WTC11 (cell line): ENCODE measurements around the gene TMX1. TPM values are rescaled to one million over a fixed set of nuclear protein-coding genes. Genes with fewer than 3 reads are reported as not detected.

Source experiments
- ATAC-seq: fragments of 200-7000 bp; cut with Tn5 transposase; 2 replicates; pipeline ENCODE4 v1.10.0; 2021; ENCODE audit warnings: mild to moderate bottlenecking, moderate library complexity
- CTCF ChIA-PET: fragments of 300-600 bp; sonication (Branson Sonifier 250); formaldehyde crosslinking; loops from one replicate; lab custom pipeline; 2021; ENCODE audit warnings: antibody characterized with exemption; lab: Charles Lee
- POLR2A ChIA-PET: fragments of 350-600 bp; sonication (Branson Sonifier 250); formaldehyde crosslinking; loops from one replicate; lab custom pipeline; 2021; ENCODE audit warnings: antibody characterized with exemption; lab: Charles Lee
- DNase-seq: peaks from one replicate; pipeline ENCODE4 v3.0.0; 2021; ENCODE audit warnings: low spot score
- H3K27ac Mint-ChIP-seq: 2 replicates; pipeline ENCODE4 v1.8.0; 2021; ENCODE audit warnings: mixed read lengths
- H3K27me3 Mint-ChIP-seq: 2 replicates; pipeline ENCODE4 v1.8.0; 2021; ENCODE audit warnings: low read depth, mild to moderate bottlenecking, moderate library complexity, mixed read lengths
- H3K36me3 Mint-ChIP-seq: 2 replicates; pipeline ENCODE4 v1.8.0; 2021; ENCODE audit warnings: mixed read lengths
- H3K4me1 Mint-ChIP-seq: 2 replicates; pipeline ENCODE4 v1.8.0; 2022; ENCODE audit warnings: mixed read lengths
- H3K4me3 Mint-ChIP-seq: 2 replicates; pipeline ENCODE4 v1.8.0; 2021; ENCODE audit warnings: mild to moderate bottlenecking, moderate library complexity, mixed read lengths
- H3K9me3 Mint-ChIP-seq: 2 replicates; pipeline ENCODE4 v1.8.0; 2021; ENCODE audit warnings: mixed read lengths
- ELF4 ChIP-seq: sonication (generic); formaldehyde crosslinking; IDR thresholded peaks from 2 replicates; pipeline ENCODE4 v1.8.1; 2022; ENCODE audit warnings: low read depth, mild to moderate bottlenecking, moderate library complexity, missing genetic modification reagents
- ESRRA ChIP-seq: sonication (generic); formaldehyde crosslinking; IDR thresholded peaks from 2 replicates; pipeline ENCODE4 v1.8.1; 2022; ENCODE audit warnings: mild to moderate bottlenecking, missing genetic modification reagents, borderline replicate concordance
- FOXJ3 ChIP-seq: sonication (generic); formaldehyde crosslinking; IDR thresholded peaks from 2 replicates; pipeline ENCODE4 v1.9.0; 2021; ENCODE audit warnings: missing genetic modification reagents, mild to moderate bottlenecking, borderline replicate concordance
- FOXK1 ChIP-seq: sonication (generic); formaldehyde crosslinking; IDR thresholded peaks from 2 replicates; pipeline ENCODE4 v1.8.0; 2022; ENCODE audit warnings: mild to moderate bottlenecking, moderate library complexity, missing genetic modification reagents
- HMGA2 ChIP-seq: fragments of 250-450 bp; sonication (Bioruptor Pico); IDR thresholded peaks from 2 replicates; pipeline ENCODE4 v1.4.0; 2021; ENCODE audit warnings: mild to moderate bottlenecking, moderate library complexity
- MXD4 ChIP-seq: fragments of 250-450 bp; sonication (Bioruptor Pico); IDR thresholded peaks from 2 replicates; pipeline ENCODE4 v1.8.0; 2021; ENCODE audit warnings: mild to moderate bottlenecking, moderate library complexity, borderline replicate concordance
- NFYB ChIP-seq: sonication (generic); formaldehyde crosslinking; conservative IDR thresholded peaks from 2 replicates; pipeline ENCODE4 v1.8.0; 2022; ENCODE audit warnings: low read depth, missing genetic modification reagents
- NR3C1 ChIP-seq: sonication (generic); formaldehyde crosslinking; conservative IDR thresholded peaks from 2 replicates; pipeline ENCODE4 v1.8.1; 2023; ENCODE audit warnings: low read depth, mild to moderate bottlenecking, missing genetic modification reagents
- STAT6 ChIP-seq: sonication (generic); formaldehyde crosslinking; conservative IDR thresholded peaks from 2 replicates; pipeline ENCODE4 v1.8.1; 2023; ENCODE audit warnings: mild to moderate bottlenecking, low read depth, missing genetic modification reagents, moderate library complexity
- ZMAT4 ChIP-seq: fragments of 250-450 bp; sonication (Bioruptor Pico); IDR thresholded peaks from 2 replicates; pipeline ENCODE4 v1.9.0; 2021; ENCODE audit warnings: mild to moderate bottlenecking
- ZNF232 ChIP-seq: sonication (generic); formaldehyde crosslinking; IDR thresholded peaks from 2 replicates; pipeline ENCODE4 v1.8.0; 2022; ENCODE audit warnings: mild to moderate bottlenecking, missing genetic modification reagents
- ZNF416 ChIP-seq: fragments of 250-450 bp; sonication (Bioruptor Pico); IDR thresholded peaks from 2 replicates; pipeline ENCODE4 v1.9.0; 2021; ENCODE audit warnings: mild to moderate bottlenecking, inconsistent platforms
- ZNF423 ChIP-seq: fragments of 250-450 bp; sonication (Bioruptor Pico); IDR thresholded peaks from 2 replicates; pipeline ENCODE4 v2.1.2; 2022; ENCODE audit warnings: mild to moderate bottlenecking, moderate library complexity
- ZNF512 ChIP-seq: sonication (generic); formaldehyde crosslinking; IDR thresholded peaks from 2 replicates; pipeline ENCODE4 v1.8.1; 2022; ENCODE audit warnings: missing genetic modification reagents, borderline replicate concordance
- total RNA-seq: library from RNA; stranded (reverse); gene quantifications from 3 replicates; pipeline ENCODE4 v1.2.3, GENCODE V29; 2021
- TF ChIP-seq, protein P1 (sequence below): sonication (generic); formaldehyde crosslinking; IDR thresholded peaks from 2 replicates; pipeline ENCODE4 v1.8.0; 2023; ENCODE audit warnings: missing genetic modification reagents, mild to moderate bottlenecking, borderline replicate concordance
- TF ChIP-seq, protein P2 (sequence below): sonication (generic); formaldehyde crosslinking; IDR thresholded peaks from 2 replicates; pipeline ENCODE4 v1.8.1; 2023; ENCODE audit warnings: mild to moderate bottlenecking, missing genetic modification reagents, moderate library complexity
- TF ChIP-seq, protein P3 (sequence below): fragments of 250-450 bp; sonication (Bioruptor Pico); IDR thresholded peaks from 2 replicates; pipeline ENCODE4 v1.9.0; 2021; ENCODE audit warnings: mild to moderate bottlenecking, borderline replicate concordance
- TF ChIP-seq, protein P4 (sequence below): sonication (generic); formaldehyde crosslinking; IDR thresholded peaks from 2 replicates; pipeline ENCODE4 v1.8.0; 2022; ENCODE audit warnings: mild to moderate bottlenecking, missing genetic modification reagents
- TF ChIP-seq, protein P5 (sequence below): sonication (generic); formaldehyde crosslinking; IDR thresholded peaks from 2 replicates; pipeline ENCODE4 v1.8.0; 2023; ENCODE audit warnings: missing genetic modification reagents

Gene TMX1
- total RNA-seq, 1 experiment from 2014 or later, result 40.9 TPM

- TF ChIP-seq, protein P1, sequence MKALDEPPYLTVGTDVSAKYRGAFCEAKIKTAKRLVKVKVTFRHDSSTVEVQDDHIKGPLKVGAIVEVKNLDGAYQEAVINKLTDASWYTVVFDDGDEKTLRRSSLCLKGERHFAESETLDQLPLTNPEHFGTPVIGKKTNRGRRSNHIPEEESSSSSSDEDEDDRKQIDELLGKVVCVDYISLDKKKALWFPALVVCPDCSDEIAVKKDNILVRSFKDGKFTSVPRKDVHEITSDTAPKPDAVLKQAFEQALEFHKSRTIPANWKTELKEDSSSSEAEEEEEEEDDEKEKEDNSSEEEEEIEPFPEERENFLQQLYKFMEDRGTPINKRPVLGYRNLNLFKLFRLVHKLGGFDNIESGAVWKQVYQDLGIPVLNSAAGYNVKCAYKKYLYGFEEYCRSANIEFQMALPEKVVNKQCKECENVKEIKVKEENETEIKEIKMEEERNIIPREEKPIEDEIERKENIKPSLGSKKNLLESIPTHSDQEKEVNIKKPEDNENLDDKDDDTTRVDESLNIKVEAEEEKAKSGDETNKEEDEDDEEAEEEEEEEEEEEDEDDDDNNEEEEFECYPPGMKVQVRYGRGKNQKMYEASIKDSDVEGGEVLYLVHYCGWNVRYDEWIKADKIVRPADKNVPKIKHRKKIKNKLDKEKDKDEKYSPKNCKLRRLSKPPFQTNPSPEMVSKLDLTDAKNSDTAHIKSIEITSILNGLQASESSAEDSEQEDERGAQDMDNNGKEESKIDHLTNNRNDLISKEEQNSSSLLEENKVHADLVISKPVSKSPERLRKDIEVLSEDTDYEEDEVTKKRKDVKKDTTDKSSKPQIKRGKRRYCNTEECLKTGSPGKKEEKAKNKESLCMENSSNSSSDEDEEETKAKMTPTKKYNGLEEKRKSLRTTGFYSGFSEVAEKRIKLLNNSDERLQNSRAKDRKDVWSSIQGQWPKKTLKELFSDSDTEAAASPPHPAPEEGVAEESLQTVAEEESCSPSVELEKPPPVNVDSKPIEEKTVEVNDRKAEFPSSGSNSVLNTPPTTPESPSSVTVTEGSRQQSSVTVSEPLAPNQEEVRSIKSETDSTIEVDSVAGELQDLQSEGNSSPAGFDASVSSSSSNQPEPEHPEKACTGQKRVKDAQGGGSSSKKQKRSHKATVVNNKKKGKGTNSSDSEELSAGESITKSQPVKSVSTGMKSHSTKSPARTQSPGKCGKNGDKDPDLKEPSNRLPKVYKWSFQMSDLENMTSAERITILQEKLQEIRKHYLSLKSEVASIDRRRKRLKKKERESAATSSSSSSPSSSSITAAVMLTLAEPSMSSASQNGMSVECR (CRISPR knock-in tag), result no peak
- no peak for TF ChIP-seq ZNF416 (CRISPR knock-in tag)
- no peak for TF ChIP-seq HMGA2 (CRISPR knock-in tag)
- TF ChIP-seq FOXJ3 (CRISPR knock-in tag), result no peak
- TF ChIP-seq ELF4 (CRISPR knock-in tag), result no peak
- TF ChIP-seq ZNF512 (CRISPR knock-in tag), result no peak
- no peak for TF ChIP-seq ZMAT4 (CRISPR knock-in tag)
- no peak for TF ChIP-seq ESRRA (CRISPR knock-in tag)
- TF ChIP-seq, protein P2, sequence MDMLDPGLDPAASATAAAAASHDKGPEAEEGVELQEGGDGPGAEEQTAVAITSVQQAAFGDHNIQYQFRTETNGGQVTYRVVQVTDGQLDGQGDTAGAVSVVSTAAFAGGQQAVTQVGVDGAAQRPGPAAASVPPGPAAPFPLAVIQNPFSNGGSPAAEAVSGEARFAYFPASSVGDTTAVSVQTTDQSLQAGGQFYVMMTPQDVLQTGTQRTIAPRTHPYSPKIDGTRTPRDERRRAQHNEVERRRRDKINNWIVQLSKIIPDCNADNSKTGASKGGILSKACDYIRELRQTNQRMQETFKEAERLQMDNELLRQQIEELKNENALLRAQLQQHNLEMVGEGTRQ (CRISPR knock-in tag), result no peak
- TF ChIP-seq ZNF232, result no peak
Observed at GRCh38 chr14:51284241-51284640, 44.2 kb downstream of the TMX1 start (continued).

DNA sequence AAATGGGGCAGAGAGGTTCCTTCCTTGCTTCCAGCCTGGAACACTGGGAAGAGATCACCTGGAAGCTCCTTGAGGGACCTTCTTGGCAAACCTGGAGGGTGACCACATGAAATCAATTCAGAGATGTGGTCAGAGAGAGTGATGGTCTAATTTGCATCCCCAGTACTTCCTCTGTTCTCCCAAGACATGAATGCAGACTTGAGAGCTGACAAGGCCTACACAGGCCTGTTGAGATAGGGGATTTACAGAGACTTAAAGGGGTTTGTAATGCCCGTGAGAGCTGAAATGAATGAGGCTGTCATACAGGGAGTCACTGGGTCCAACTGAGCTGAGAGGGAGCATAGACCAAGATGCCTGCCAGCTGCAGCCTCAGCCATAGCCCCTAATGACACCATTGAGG, 45.1 kb downstream of the TMX1 start:
- ChIA-PET POLR2A (no interaction called here), CTCF (interaction anchor here (1.7 to 4.3 kb wide), 2 partner anchors 466 to 491 kb away, joined by 4 to 48 read pairs; no protein-coding TSS in a partner anchor)
- Mint-ChIP-seq H3K36me3 (peaks cover 14% of the 10 kb centered on the region), H3K27me3 (no peaks in the 10 kb centered on the region), H3K9me3 (no peaks in the 10 kb centered on the region), H3K4me1 (peaks cover 4% of the 10 kb centered on the region; the same call in 1 of the 2 replicates), H3K27ac (no peak overlapping the region), H3K4me3 (no peak overlapping the region)
- ATAC-seq (no peak), DNase-seq (no peak)
- TF ChIP-seq, protein P3, sequence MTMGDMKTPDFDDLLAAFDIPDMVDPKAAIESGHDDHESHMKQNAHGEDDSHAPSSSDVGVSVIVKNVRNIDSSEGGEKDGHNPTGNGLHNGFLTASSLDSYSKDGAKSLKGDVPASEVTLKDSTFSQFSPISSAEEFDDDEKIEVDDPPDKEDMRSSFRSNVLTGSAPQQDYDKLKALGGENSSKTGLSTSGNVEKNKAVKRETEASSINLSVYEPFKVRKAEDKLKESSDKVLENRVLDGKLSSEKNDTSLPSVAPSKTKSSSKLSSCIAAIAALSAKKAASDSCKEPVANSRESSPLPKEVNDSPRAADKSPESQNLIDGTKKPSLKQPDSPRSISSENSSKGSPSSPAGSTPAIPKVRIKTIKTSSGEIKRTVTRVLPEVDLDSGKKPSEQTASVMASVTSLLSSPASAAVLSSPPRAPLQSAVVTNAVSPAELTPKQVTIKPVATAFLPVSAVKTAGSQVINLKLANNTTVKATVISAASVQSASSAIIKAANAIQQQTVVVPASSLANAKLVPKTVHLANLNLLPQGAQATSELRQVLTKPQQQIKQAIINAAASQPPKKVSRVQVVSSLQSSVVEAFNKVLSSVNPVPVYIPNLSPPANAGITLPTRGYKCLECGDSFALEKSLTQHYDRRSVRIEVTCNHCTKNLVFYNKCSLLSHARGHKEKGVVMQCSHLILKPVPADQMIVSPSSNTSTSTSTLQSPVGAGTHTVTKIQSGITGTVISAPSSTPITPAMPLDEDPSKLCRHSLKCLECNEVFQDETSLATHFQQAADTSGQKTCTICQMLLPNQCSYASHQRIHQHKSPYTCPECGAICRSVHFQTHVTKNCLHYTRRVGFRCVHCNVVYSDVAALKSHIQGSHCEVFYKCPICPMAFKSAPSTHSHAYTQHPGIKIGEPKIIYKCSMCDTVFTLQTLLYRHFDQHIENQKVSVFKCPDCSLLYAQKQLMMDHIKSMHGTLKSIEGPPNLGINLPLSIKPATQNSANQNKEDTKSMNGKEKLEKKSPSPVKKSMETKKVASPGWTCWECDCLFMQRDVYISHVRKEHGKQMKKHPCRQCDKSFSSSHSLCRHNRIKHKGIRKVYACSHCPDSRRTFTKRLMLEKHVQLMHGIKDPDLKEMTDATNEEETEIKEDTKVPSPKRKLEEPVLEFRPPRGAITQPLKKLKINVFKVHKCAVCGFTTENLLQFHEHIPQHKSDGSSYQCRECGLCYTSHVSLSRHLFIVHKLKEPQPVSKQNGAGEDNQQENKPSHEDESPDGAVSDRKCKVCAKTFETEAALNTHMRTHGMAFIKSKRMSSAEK (CRISPR knock-in tag), result no peak
- TF ChIP-seq, protein P4, sequence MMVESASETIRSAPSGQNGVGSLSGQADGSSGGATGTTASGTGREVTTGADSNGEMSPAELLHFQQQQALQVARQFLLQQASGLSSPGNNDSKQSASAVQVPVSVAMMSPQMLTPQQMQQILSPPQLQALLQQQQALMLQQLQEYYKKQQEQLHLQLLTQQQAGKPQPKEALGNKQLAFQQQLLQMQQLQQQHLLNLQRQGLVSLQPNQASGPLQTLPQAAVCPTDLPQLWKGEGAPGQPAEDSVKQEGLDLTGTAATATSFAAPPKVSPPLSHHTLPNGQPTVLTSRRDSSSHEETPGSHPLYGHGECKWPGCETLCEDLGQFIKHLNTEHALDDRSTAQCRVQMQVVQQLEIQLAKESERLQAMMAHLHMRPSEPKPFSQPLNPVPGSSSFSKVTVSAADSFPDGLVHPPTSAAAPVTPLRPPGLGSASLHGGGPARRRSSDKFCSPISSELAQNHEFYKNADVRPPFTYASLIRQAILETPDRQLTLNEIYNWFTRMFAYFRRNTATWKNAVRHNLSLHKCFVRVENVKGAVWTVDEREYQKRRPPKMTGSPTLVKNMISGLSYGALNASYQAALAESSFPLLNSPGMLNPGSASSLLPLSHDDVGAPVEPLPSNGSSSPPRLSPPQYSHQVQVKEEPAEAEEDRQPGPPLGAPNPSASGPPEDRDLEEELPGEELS (CRISPR knock-in tag), result no peak
- TF ChIP-seq NR3C1 (CRISPR knock-in tag) (no peak), FOXK1 (CRISPR knock-in tag) (no peak), ZNF423 (CRISPR knock-in tag) (no peak), NFYB (CRISPR knock-in tag) (no peak), STAT6 (CRISPR knock-in tag) (no peak), HMGA2 (CRISPR knock-in tag) (no peak), MXD4 (CRISPR knock-in tag) (no peak)
- TF ChIP-seq, protein P5, sequence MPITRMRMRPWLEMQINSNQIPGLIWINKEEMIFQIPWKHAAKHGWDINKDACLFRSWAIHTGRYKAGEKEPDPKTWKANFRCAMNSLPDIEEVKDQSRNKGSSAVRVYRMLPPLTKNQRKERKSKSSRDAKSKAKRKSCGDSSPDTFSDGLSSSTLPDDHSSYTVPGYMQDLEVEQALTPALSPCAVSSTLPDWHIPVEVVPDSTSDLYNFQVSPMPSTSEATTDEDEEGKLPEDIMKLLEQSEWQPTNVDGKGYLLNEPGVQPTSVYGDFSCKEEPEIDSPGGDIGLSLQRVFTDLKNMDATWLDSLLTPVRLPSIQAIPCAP (CRISPR knock-in tag), result no peak
